GDM1 (cell line): ENCODE results near the gene EDIL3.

Experiments
- DNase-seq: peaks from one replicate; lab custom pipeline; 2025; lab: John Stamatoyannopoulos, UW

The EDIL3 gene

DNA sequence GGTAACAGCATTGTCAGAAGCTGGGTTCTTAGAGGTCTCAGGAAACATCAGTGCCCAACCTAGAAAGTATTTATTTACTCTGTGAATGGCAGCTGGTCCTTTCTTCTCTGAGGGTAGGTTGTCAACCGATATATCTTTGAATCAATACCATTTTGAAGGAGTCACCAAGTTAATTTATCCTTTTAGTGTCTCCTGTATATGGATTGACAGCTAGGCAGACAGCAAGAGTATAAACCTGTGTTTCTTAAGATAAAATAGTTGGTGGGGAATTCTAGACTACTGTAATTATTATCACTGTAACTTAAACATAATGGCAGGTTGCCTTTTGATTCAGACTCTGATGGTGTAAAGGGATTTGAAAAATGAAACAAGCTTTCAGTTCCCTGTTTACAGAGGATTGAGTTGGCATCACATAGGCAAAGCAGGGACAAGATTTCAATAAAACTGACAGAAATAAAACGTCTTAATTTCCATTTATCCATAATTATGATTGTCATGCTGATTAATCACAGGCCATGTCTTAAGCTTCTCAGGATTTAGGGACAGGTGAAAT lies 473.2 kb downstream of the EDIL3 start:
- DNase-seq, result no peak

DNA sequence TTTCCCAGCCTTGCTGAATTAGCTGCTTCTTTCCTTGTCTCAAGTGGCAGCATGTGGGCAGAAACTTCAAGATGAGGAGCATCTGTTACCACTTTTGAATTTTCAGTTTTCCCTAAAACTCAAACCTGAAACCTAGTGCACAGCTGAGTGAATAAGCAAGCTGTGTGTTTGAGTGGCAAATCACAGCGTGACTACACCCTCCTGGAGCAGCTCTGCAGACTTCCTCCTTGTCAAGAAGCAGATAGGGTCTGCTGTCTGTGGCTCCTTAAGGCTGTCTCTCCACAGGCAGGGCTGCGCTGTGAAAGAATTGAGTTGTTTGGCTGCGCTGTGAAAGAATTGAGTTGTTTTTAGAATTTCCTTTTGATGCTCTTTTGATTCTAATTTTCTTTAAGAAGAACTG lies 484.4 kb downstream of the EDIL3 start:
- no peak for DNase-seq

DNA sequence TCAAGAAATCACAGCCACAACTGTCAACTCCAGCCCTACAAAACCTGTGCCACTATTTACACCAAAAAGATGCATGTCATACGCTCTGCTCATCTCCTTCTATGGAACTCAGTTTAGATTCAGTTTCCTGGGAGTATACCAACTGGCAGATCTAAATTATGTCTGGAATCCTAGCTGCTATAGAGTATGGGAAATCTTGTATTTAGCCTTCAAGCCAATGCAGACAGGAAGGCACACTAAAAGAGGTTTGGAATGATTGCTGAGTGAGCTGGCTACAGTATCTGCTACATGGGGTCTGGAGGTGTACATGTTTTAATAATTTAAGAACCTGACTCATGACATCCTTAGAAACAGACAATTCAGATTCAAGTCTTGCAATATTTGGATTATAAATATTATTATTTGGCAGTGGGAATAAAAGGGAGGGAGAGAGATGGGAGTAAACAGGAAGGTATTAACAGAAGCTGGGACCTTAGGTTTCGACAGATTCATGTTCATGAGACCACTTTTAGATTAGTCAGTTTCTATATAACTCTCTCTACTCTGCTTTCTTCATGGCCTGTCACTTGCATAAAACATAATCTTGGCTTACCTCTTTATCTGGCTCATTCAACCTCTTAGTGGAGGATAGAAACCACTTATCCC lies 485.2 kb downstream of the EDIL3 start:
- DNase-seq, result no peak

DNA sequence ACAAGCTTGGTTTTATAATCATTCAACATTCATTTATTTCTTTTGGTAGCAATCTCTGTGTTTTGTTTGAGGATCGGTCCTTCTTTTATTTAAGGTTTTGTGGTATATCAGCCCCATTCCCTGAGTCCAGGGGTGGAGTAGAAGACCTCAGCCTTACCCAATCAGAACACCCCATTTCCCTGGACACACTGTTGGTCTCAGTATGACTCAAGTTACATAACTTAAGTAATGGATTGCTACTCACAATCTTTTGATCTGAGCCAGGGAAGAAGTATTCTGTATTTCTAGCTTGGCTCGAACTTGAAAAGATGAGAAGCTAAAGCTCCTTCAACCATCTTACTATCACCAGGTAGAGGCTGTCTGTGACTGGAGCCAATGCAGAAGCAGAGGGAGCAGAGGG lies 488.8 kb downstream of the EDIL3 start:
- no peak for DNase-seq

DNA sequence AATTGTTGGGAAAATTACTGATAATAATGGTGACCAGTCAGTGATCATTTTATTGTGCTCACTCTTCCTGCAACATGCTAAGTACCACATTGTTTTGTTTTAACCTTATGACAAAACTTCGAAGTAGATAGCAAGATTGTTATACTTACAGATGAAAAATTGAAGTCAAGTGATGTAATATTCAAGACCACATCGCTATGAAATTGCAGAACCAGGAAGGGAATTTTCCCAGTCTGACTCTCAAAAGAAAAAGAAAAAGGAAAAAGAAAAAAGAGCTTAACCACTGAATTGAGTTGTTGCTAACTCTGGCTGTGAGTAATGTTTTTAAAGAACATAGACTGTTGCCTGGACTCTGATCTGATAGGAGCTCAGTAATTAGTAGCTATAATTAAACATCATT lies 493.4 kb downstream of the EDIL3 start:
- DNase-seq, result no peak
